GM23338 (cell line): ENCODE data around the gene CS. TPM values are rescaled to one million over a fixed set of nuclear protein-coding genes. Genes with fewer than 3 reads are reported as not detected.

Experiments
- ATAC-seq: fragments of 200-7000 bp; cut with Tn5 transposase; 3 replicates; pipeline ENCODE4 v1.9.1; 2020
- DNase-seq: peaks from one replicate; pipeline ENCODE4 v3.0.0-alpha.2; 2015; ENCODE audit warnings: low spot score
- H2AFZ ChIP-seq: fragments of 200-600 bp; sonication (generic); 2 replicates; pipeline ENCODE4 v1.8.0; 2016; ENCODE audit warnings: antibody characterized with exemption, mild to moderate bottlenecking, moderate library complexity
- H3F3A ChIP-seq: fragments of 200-600 bp; sonication (generic); replicated peaks from 2 replicates; pipeline ENCODE4 v1.8.0; 2017; ENCODE audit warnings: antibody characterized with exemption, mixed run types, low read depth
- H3K27ac ChIP-seq: fragments of 200-600 bp; sonication (generic); 2 replicates; pipeline ENCODE4 v1.6.1; 2016; ENCODE audit warnings: low read depth
- H3K27me3 ChIP-seq: fragments of 200-600 bp; sonication (generic); 2 replicates; pipeline ENCODE4 v1.8.0; 2016; ENCODE audit warnings: mild to moderate bottlenecking, mixed run types, moderate library complexity; ENCODE audit not compliant: insufficient read depth
- H3K36me3 ChIP-seq: fragments of 200-600 bp; sonication (generic); 2 replicates; pipeline ENCODE4 v1.8.0; 2016; ENCODE audit warnings: mild to moderate bottlenecking; ENCODE audit not compliant: insufficient read depth
- H3K4me1 ChIP-seq: fragments of 200-600 bp; sonication (generic); 2 replicates; pipeline ENCODE4 v1.8.0; 2016; ENCODE audit warnings: mild to moderate bottlenecking, moderate library complexity; ENCODE audit not compliant: insufficient read depth
- H3K4me2 ChIP-seq: fragments of 200-600 bp; sonication (generic); 2 replicates; pipeline ENCODE4 v1.7.1; 2017; ENCODE audit warnings: mixed run types
- H3K4me3 ChIP-seq: fragments of 200-600 bp; sonication (generic); 2 replicates; pipeline ENCODE4 v1.6.1; 2016; ENCODE audit warnings: mixed run types
- H3K79me2 ChIP-seq: fragments of 200-600 bp; sonication (generic); replicated peaks from 2 replicates; pipeline ENCODE4 v1.8.0; 2017; ENCODE audit warnings: mild to moderate bottlenecking; ENCODE audit not compliant: insufficient read depth
- H3K9me2 ChIP-seq: fragments of 200-600 bp; sonication (generic); 2 replicates; pipeline ENCODE4 v1.8.0; 2017; ENCODE audit not compliant: insufficient read depth
- H4K20me1 ChIP-seq: fragments of 200-600 bp; sonication (generic); replicated peaks from 2 replicates; pipeline ENCODE4 v1.8.0; 2017; ENCODE audit warnings: mild to moderate bottlenecking; ENCODE audit not compliant: insufficient read depth
- H3K27ac Mint-ChIP-seq: 2 replicates; pipeline ENCODE4 v1.8.0; 2020; ENCODE audit warnings: inconsistent platforms, mild to moderate bottlenecking, moderate library complexity, mixed read lengths
- H3K27me3 Mint-ChIP-seq: 3 replicates; pipeline ENCODE4 v1.8.0; 2022; ENCODE audit warnings: low read depth, mild to moderate bottlenecking, moderate library complexity, mixed read lengths, inconsistent platforms; ENCODE audit not compliant: insufficient read depth, poor library complexity
- H3K36me3 Mint-ChIP-seq: 3 replicates; pipeline ENCODE4 v1.8.0; 2021; ENCODE audit warnings: low read depth, mild to moderate bottlenecking, inconsistent platforms, moderate library complexity, mixed read lengths
- H3K4me1 Mint-ChIP-seq: 3 replicates; pipeline ENCODE4 v1.8.0; 2020; ENCODE audit warnings: mild to moderate bottlenecking, inconsistent platforms, mixed read lengths
- H3K4me3 Mint-ChIP-seq: 3 replicates; pipeline ENCODE4 v1.8.0; 2021; ENCODE audit warnings: moderate library complexity, mild to moderate bottlenecking, inconsistent platforms, mixed read lengths
- H3K9me3 Mint-ChIP-seq: 3 replicates; pipeline ENCODE4 v1.8.0; 2020; ENCODE audit warnings: moderate library complexity, mild to moderate bottlenecking, inconsistent platforms, mixed read lengths
- CREB1 ChIP-seq: fragments of 250-450 bp; sonication (Bioruptor Pico); IDR thresholded peaks from 2 replicates; pipeline ENCODE4 v1.5.0; 2020; ENCODE audit warnings: low read depth, mild to moderate bottlenecking, moderate library complexity
- EZH2 ChIP-seq: fragments of 200-600 bp; sonication (generic); IDR thresholded peaks from one replicate; pipeline ENCODE4 v1.8.0; 2017; ENCODE audit warnings: antibody characterized with exemption, mild to moderate bottlenecking, low read depth; ENCODE audit not compliant: unreplicated experiment
- EZH2phosphoT487 ChIP-seq: fragments of 200-600 bp; sonication (generic); IDR thresholded peaks from one replicate; pipeline ENCODE4 v1.8.1; 2018; ENCODE audit warnings: antibody characterized with exemption; ENCODE audit not compliant: unreplicated experiment
- NANOG ChIP-seq: IDR thresholded peaks from 2 replicates; pipeline ENCODE4 v1.6.1; 2016; ENCODE audit warnings: antibody characterized with exemption, borderline replicate concordance
- POLR2AphosphoS5 ChIP-seq: IDR thresholded peaks from 2 replicates; pipeline ENCODE4 v1.6.1; 2016; ENCODE audit warnings: antibody characterized with exemption, low read depth
- STAT1 ChIP-seq: IDR thresholded peaks from one replicate; pipeline ENCODE4 v1.6.1; 2016; ENCODE audit warnings: antibody characterized with exemption; ENCODE audit not compliant: unreplicated experiment
- ZNF114 ChIP-seq: fragments of 250-450 bp; sonication (Bioruptor Pico); IDR thresholded peaks from 2 replicates; pipeline ENCODE4 v1.5.0; 2020; ENCODE audit warnings: mild to moderate bottlenecking, moderate library complexity
- ZNF331 ChIP-seq: fragments of 250-450 bp; sonication (Bioruptor Pico); IDR thresholded peaks from 2 replicates; pipeline ENCODE4 v1.5.0; 2020; ENCODE audit warnings: low read depth, mild to moderate bottlenecking, moderate library complexity
- polyA plus RNA-seq: library from polyadenylated mRNA; unstranded; fragments of >200 nt; fragmentation: Nextera tagmentation; extraction: Ambion mirVana; gene quantifications from 2 replicates; pipeline ENCODE4 v1.2.1, GENCODE V29; 2016
- total RNA-seq: library from RNA; depleted of rRNA; stranded (reverse); fragments of >200 nt; shearing (Covaris generic); gene quantifications from 2 replicates; pipeline ENCODE4 v1.2.3, GENCODE V29; 2014
- TF ChIP-seq, protein P1 (sequence below): IDR thresholded peaks from one replicate; pipeline ENCODE4 v1.6.1; 2018; ENCODE audit warnings: antibody characterized with exemption; ENCODE audit not compliant: unreplicated experiment
- TF ChIP-seq, protein P2 (sequence below), 2 experiments: fragments of 200-600 bp in 1 of 2; sonication (generic) in 1 of 2; conservative IDR thresholded peaks; 2 replicates each; pipeline versions ENCODE4 v1.5.1 to v1.6.1; 2016 to 2017; ENCODE audit warnings: antibody characterized with exemption in 2 of 2, low read depth in 2 of 2, mild to moderate bottlenecking in 2 of 2, moderate library complexity in 1 of 2

CS gene
- total and polyA plus RNA-seq, 2 experiments from 2014 or later, result 63.3 to 166 TPM

DNA sequence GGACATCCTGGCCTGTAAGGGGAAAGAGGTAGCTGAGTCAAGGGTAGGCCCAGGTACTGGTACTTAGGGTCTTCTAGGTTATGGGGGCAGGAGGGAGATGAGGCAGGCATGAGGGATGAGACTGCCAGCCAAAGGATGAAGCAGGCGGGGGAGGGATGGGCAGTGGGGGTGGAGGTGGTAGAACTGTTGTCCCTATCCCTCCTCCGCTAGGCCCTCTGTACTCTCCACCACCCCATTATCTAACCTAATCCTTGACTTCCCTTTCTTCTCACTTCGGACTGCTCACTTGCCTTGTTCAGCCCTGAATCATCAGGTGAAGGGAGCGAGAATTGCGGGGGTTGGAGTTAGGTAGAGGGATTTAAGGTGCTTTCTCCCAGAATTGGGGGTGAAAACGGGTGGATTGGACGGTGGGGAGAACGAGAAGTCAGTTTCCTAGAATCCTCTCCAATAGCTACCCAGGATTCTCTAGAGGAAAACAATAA lies 33.1 kb upstream of the CS start:
- H3K27me3 ChIP-seq, result no peaks in the 10 kb centered on the region
- Mint-ChIP-seq H3K27ac (peak overlapping the region; percentile 99), H3K27me3 (peaks cover 11% of the 10 kb centered on the region), H3K4me1 (peaks cover 28% of the 10 kb centered on the region), H3K36me3 (no peaks in the 10 kb centered on the region), H3K4me3 (peak overlapping the region; percentile 91), H3K9me3 (no peaks in the 10 kb centered on the region)
- H3K4me2 ChIP-seq, result peak overlapping the region; percentile 81
- ATAC-seq (peak; percentile 29), DNase-seq (no peak)
- H3K79me2 ChIP-seq, result peaks cover 5% of the 10 kb centered on the region; the same call in 1 of the 2 replicates
- H4K20me1 ChIP-seq, result no peaks in the 10 kb centered on the region
- peaks cover 8% of the 10 kb centered on the region for H3K9me2 ChIP-seq
- H3F3A ChIP-seq, result peaks cover 11% of the 10 kb centered on the region; the same call in 1 of the 2 replicates
- no peak for TF ChIP-seq ZNF331 (CRISPR knock-in tag)
- TF ChIP-seq POLR2AphosphoS5, result no peak
- TF ChIP-seq ZNF114, result no peak
- no peak for TF ChIP-seq EZH2
- no peak for TF ChIP-seq NANOG
- TF ChIP-seq EZH2phosphoT487, result no peak
- H3K27ac ChIP-seq, result peak overlapping the region; percentile 98
- no peak overlapping the region for H2AFZ ChIP-seq
- no peaks in the 10 kb centered on the region for H3K36me3 ChIP-seq
- H3K4me3 ChIP-seq, result peak overlapping the region; percentile 58
- H3K4me1 ChIP-seq, result peaks cover 22% of the 10 kb centered on the region

DNA sequence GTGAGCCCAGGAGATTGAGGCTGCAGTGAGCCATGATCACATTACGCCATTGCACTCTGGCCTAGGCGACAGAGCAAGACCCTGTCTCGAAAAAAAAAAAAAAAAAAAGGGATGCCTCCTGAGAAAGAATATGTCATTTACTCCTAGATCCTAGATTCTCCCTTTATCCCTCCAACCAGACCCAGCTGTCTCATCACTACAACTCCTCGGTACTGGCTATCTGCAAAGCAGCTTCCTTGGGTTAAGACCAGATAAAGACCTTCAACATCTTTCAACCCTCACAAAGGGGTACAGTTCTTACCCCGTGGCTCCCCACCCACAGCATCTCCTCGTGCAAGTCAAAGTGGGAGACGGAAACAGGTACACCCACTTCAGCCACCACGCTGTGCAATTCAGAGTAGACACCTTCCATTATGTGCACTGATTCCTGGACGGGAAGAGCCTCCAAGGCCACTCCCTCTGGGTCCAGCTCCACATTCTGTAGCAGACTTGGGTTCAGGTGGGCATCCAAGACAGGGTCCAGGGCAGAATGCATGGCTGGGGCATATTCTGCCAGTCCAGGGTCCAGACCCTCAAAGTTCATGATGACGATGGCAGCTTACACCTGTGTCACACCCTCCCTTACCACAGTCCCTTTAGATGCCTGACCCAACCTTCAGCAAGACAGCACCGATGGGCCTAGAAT lies 32.5 kb upstream of the CS start:
- H3K4me3 ChIP-seq, result peak overlapping the region; percentile 58
- TF ChIP-seq ZNF331 (CRISPR knock-in tag) (no peak), EZH2phosphoT487 (no peak), CREB1 (CRISPR knock-in tag) (no peak), STAT1 (no peak), EZH2 (no peak)
- TF ChIP-seq, protein P1, sequence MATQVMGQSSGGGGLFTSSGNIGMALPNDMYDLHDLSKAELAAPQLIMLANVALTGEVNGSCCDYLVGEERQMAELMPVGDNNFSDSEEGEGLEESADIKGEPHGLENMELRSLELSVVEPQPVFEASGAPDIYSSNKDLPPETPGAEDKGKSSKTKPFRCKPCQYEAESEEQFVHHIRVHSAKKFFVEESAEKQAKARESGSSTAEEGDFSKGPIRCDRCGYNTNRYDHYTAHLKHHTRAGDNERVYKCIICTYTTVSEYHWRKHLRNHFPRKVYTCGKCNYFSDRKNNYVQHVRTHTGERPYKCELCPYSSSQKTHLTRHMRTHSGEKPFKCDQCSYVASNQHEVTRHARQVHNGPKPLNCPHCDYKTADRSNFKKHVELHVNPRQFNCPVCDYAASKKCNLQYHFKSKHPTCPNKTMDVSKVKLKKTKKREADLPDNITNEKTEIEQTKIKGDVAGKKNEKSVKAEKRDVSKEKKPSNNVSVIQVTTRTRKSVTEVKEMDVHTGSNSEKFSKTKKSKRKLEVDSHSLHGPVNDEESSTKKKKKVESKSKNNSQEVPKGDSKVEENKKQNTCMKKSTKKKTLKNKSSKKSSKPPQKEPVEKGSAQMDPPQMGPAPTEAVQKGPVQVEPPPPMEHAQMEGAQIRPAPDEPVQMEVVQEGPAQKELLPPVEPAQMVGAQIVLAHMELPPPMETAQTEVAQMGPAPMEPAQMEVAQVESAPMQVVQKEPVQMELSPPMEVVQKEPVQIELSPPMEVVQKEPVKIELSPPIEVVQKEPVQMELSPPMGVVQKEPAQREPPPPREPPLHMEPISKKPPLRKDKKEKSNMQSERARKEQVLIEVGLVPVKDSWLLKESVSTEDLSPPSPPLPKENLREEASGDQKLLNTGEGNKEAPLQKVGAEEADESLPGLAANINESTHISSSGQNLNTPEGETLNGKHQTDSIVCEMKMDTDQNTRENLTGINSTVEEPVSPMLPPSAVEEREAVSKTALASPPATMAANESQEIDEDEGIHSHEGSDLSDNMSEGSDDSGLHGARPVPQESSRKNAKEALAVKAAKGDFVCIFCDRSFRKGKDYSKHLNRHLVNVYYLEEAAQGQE, result no peak
- TF ChIP-seq, protein P2, sequence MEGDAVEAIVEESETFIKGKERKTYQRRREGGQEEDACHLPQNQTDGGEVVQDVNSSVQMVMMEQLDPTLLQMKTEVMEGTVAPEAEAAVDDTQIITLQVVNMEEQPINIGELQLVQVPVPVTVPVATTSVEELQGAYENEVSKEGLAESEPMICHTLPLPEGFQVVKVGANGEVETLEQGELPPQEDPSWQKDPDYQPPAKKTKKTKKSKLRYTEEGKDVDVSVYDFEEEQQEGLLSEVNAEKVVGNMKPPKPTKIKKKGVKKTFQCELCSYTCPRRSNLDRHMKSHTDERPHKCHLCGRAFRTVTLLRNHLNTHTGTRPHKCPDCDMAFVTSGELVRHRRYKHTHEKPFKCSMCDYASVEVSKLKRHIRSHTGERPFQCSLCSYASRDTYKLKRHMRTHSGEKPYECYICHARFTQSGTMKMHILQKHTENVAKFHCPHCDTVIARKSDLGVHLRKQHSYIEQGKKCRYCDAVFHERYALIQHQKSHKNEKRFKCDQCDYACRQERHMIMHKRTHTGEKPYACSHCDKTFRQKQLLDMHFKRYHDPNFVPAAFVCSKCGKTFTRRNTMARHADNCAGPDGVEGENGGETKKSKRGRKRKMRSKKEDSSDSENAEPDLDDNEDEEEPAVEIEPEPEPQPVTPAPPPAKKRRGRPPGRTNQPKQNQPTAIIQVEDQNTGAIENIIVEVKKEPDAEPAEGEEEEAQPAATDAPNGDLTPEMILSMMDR (conservative IDR thresholded peaks at IDR 0.05; ENCODE audit: low read depth in 2 of 2), result no peak

More for the DNA sequence above, 32.5 kb upstream of the CS start:
- Histone ChIP-seq H3K36me3 (no peaks in the 10 kb centered on the region), H3K79me2 (peaks cover 5% of the 10 kb centered on the region; the same call in 1 of the 2 replicates), H3K4me2 (peak overlapping the region; percentile 81), H3K9me2 (peaks cover 4% of the 10 kb centered on the region), H3K4me1 (peaks cover 16% of the 10 kb centered on the region), H2AFZ (no peak overlapping the region), H3K27me3 (no peaks in the 10 kb centered on the region), H3F3A (0 out of 2 replicates have a peak, but pooled peaks cover 6% of the 10 kb centered on the region), H4K20me1 (no peaks in the 10 kb centered on the region), H3K27ac (peak overlapping the region; percentile 98)
- peaks cover 24% of the 10 kb centered on the region for H3K4me1 Mint-ChIP-seq
- ATAC-seq (no peak), DNase-seq (no peak)
- no peaks in the 10 kb centered on the region for H3K36me3 Mint-ChIP-seq
- peaks cover 11% of the 10 kb centered on the region for H3K27me3 Mint-ChIP-seq
- H3K4me3 Mint-ChIP-seq, result peak overlapping the region; percentile 91
- H3K9me3 Mint-ChIP-seq, result no peaks in the 10 kb centered on the region
- peak overlapping the region; percentile 99 for H3K27ac Mint-ChIP-seq
